ENCODE data around the gene GCFC2. TPM values are rescaled to one million over a fixed set of nuclear protein-coding genes. Genes with fewer than 3 reads are reported as not detected.
"Not testable (repeated sequence)": the region's sequence is repeated elsewhere in the genome, so short reads cannot be mapped to it uniquely, and the experiment has no call there.

The GCFC2 gene
- total RNA-seq, 1 donor from 2014 or later = 27.0 TPM

DNA sequence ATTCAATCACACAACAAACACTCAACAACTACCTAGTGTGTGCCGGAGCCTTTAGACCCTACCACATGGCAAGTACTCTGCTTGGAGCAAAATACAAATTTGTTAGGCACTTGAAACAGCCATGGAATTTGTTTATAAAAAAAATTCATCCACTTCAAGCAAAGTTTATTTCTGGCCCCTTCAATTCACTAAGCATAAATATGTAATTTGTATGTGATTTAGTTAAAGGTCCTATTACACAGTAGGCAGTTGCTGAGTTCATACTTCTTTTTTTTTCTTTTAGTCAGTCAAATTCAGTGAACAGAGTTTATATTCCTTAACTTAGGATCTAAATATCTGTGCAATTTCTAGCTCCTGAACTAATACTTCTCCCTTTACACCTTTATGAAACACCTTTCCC lies 22.5 kb downstream of the GCFC2 start:
- ATAC-seq (no peak), DNase-seq (ENCODE audit: low spot score) (no peak)
- intact Hi-C loops (cut with DNase I) = loop anchor here (10.0 kb wide), 1 partner anchor 1287 kb away; no protein-coding TSS in a partner anchor

DNA sequence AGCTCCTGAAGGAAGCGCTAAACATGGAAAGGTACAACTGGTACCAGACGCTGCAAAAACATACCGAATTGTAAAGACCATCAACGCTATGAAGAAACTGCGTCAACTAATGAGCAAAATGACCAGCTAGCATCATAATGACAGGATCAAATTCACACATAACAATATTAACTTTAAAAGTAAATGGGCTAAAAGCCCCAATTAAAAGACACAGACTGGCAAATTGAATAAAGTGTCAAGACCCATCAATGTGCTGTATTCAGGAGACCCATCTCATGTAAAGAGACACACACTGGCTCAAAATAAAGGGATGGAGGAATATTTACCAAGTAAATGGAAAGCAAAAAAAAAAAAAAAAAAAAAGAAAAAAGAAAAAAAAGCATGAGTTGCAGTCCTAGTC lies 27.3 kb downstream of the GCFC2 start:
- intact Hi-C loops (cut with DNase I) = loop anchor here (10.0 kb wide), 1 partner anchor 1291 kb away; no protein-coding TSS in a partner anchor
- not testable (repeated sequence) for ATAC-seq; DNase-seq (ENCODE audit: low spot score)

DNA sequence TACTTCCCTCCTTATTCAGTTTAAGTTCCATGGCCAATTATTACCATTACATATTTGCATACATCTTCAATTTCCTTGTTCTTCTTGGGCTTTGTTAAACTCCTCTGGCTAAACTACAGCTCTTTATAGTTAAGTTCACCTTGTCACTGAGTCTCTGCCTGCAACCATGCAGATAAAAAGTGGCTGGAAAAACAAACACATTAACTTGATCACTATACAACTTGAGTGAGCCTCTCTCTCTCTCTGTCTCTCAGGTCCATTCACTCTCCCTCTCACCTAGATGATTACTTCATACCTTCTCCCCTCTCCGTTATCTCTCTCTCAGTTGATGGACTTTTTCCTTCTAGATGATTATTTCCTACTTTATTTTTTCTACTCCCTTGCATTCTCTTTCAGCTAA lies 30.3 kb downstream of the GCFC2 start:
- DNase-seq (ENCODE audit: low spot score) (no peak), ATAC-seq (no peak)
- intact Hi-C loops (cut with DNase I) = loop anchor here (10.0 kb wide), 1 partner anchor 1294 kb away; no protein-coding TSS in a partner anchor

DNA sequence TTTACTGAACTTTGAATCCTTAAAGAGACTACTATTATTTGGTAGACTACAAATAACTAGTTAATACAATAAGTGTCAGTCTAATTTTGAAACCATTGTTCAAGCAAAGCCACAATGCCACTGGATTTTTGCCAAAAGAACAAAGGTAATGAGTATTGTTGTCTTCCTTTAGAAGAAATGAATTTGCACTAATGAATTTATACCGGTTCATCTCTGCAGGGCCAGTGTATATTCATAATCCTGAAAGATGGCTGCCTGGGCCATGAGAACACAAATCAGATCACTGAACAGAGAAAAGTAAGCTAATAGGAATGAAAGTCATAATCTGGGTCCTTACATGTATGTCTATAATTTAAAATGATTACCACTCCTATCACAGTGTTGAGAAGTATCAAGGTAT lies 31.2 kb downstream of the GCFC2 start:
- intact Hi-C loops (cut with DNase I) = no loop called here
- DNase-seq (ENCODE audit: low spot score) (no peak), ATAC-seq (no peak)

DNA sequence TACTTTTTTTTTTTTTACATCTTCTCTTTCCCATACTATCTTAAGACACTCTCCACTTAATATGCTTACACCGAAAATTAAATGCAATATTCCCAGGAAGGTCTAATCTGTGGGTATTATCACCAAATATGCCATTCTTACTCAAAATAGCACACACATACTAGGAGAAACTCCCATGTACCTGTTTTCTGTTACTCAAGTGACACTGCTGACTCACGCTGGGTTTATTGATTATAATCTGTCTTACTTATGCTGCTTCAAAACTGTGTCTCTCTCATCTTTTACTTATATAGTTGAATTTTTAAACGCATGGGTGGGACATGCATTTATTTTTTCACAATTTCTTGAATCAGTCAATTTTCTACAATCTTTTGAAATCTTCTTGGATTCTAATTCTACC lies 34.3 kb downstream of the GCFC2 start:
- DNase-seq (ENCODE audit: low spot score) (no peak), ATAC-seq (no peak)
- intact Hi-C loops (cut with DNase I) = no loop called here

DNA sequence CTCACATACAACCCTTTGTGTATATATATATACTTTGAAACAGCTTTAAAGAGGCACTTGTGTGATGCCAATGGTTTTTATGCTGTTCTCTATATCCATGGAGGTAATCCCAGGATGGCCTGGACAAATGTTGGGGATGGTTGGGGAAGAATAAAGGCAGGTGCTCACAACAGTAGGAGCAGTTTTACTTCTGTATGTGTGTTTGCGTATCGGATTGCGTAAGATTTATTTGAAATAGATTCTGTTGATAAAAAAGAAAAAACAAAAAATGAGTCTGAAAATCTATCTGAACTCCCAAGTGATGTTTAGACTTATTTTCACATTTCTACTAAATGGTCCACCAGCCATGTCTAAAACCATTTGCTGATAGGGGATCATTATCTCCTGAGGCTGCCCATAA lies 34.8 kb downstream of the GCFC2 start:
- intact Hi-C loops (cut with DNase I) = no loop called here
- DNase-seq (ENCODE audit: low spot score) = no peak
- no peak for ATAC-seq

DNA sequence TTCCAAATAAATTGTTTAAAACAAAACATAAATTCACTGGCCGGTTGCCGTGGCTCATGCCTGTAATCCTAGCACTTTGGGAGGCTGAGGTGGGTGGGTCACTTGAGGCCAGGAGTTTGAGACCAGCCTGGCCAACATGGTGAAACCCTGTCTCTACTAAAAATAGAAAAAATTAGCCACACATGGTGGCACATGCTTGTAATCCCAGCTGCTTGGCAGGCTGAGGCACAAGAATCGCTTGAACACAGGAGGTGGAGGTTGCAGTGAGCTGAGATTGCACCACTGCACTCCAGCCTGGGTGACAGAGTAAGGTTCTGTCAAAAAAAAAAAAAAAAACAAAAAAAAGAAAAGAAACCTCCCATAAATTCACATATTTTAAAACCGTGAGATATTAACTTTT lies 35.3 kb downstream of the GCFC2 start:
- DNase-seq (ENCODE audit: low spot score); ATAC-seq; intact Hi-C loops (cut with DNase I): not testable (repeated sequence)

DNA sequence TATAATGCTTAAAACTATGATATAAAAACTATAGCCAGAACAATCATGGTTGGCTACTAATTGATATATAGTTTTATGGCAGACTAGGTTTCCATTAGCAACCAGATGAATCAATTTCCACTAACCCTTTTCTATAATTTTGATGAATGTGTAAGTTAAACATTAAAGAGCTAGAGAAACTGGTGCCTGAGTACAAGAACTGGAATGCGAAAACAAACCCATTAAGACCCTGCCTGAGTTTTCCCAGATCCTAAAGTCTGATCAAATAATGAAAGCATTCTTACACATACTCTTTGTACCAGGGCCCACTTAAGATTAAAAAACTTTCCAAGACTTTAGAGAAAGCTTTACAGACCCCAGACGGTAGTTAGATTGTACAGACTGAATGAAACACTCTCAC lies 42.8 kb downstream of the GCFC2 start:
- DNase-seq (ENCODE audit: low spot score) (no peak), ATAC-seq (no peak)
- intact Hi-C loops (cut with DNase I) = no loop called here

DNA sequence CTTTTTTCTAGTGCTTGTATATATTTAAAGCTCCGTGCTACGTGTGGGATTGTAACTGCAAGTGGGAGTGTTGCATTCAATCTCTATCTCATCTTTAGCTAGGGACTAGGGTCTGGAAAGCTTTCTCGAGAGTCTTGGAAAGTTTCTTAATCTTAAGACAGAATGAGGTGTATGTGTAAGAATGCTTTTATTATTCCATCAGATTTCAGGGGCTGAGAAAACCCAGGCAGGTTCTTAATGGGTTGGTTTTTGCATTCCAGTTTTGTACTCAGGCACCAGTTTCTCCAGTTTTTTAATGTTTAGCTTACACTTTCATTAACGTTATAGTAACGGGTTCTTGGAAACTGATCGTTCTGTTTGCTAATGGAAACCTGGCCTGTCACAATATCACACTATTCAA lies 43.8 kb downstream of the GCFC2 start:
- intact Hi-C loops (cut with DNase I) = no loop called here
- no peak for DNase-seq (ENCODE audit: low spot score)
- no peak for ATAC-seq

DNA sequence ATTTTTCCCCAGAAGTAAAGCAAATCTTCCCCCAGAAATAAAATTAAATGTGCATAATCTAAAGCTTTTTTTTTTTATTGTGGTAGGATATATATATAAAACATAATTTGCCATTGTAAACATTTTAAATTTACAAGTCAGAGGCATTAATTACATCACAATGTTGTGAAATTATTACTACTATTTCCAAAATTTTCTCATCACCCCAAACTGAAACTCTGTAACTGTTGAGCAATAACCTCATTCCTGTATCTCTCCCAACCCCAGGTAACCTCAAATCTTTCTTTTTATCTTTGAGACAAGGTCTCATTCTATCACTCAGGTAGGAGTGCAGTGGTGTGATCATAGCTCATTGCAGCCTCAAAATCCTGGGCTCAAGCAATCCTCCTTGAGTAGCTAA lies 52.9 kb downstream of the GCFC2 start:
- no peak for DNase-seq (ENCODE audit: low spot score)
- intact Hi-C loops (cut with DNase I) = no loop called here
- ATAC-seq = no peak

DNA sequence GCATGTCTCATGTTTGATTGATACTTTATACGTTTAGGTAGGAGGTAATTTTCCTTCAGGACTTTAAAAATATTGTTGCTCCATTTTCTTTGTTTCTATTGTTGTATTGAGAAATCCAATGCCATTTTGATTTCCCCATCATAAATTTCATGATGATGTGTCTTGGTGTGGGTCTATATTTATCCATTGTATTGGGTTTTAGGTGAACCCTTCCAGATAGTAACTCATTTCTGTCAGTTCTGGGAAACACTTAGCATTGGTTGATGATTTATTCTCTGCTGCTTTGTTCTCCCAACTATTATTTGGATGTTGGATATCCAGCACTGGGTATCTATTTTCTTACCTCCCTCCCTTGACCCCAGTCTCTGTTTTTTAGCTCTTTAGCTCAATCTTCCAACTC lies 54.2 kb downstream of the GCFC2 start:
- ATAC-seq (no peak), DNase-seq (ENCODE audit: low spot score) (no peak)
- intact Hi-C loops (cut with DNase I) = no loop called here

DNA sequence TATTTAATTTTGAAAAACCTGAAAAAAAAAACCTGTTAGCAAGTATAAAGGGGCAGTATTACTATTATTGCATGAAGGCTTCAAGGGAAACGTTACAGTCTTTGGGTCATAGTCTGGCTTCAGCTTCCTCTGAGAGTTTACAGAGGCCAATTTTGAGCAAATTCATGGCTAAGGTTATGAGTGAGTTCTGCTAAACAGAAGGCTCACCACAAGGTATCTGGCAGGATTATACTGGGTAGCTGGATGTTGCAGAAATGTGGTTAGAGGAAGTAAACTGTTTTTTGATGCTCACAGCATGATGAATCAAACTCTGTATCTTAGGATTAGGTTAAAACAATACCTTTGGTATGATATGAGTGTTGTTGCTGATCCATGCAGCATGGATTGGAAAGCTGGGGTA lies 54.9 kb downstream of the GCFC2 start:
- ATAC-seq = no peak
- intact Hi-C loops (cut with DNase I) = no loop called here
- no peak for DNase-seq (ENCODE audit: low spot score)

DNA sequence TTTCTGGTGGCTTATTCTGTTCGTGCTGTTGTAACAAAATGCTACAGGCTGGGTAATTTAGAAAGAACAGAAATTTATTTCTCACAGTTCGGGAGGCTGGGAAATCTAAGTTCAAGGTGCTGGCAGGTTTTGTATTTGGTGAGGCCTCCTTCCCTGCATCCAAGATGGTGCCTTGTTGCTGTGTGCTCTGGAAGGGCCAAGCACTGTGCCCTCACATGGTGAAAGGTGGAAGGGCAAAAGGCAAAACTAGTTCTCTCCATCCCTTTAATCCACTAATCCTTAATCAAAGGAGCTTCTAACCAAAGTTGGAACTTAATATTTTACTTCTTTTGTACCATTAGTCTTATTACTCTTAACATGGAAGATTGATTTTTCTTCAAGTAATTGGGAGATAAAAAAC lies 56.7 kb downstream of the GCFC2 start:
- no peak for ATAC-seq
- no peak for DNase-seq (ENCODE audit: low spot score)
- intact Hi-C loops (cut with DNase I) = no loop called here

DNA sequence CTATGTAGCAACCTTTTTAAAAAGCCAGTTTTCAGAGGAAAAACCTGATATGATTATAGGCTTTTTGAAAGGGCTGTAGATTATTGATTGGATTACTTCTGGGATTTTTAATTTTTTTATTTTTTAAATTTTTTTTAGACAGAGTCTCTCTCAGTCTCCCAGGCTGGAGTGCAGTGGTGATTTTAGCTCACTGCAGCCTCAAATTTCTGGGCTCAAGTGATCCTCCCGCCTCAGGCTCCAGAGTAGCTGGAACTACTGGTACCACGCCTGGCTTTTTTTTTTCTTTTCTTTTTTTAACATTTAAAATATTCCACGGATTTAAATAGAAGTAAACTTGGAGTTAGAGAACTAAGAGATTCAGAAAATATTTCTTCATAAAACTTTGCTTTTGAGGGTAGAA lies 62.9 kb downstream of the GCFC2 start:
- intact Hi-C loops (cut with DNase I) = no loop called here
- DNase-seq (ENCODE audit: low spot score) (no peak), ATAC-seq (no peak)

DNA sequence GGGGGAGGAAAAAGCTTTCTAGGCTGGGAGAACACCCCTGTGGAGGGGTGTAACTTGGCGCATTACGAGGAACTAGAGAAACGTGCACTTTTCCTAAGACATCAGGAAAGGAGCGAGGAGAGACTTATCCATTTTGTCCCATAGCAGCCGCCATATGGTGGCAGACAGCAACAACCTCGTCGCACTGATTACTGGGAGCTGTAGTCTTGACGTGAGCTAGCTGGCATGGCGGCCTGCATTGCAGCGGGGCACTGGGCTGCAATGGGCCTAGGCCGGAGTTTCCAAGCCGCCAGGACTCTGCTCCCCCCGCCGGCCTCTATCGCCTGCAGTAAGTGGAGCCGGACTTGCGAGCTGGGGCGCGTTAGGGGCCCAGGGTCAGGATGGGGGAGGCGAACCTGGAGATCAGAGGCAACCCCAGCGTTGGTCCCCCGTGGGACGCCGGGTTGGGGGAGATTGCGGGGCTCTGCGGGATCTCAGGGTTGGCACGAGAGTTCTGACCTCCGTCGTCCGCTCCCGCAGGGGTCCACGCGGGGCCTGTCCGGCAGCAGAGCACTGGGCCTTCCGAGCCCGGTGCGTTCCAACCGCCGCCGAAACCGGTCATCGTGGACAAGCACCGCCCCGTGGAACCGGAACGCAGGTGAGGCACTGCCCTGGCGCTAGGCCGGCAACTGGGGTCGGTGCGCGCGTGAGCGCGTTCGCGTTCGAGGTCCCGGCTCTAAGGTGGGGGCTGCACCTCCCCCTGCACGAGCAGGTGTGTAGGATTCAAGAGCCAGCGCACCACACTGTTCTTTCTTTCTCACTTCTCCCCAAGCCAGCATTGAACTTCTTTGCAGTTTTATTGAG lies 63.9 kb downstream of the GCFC2 start, which contains the start of gene MRPL19:
Gene MRPL19 (plus strand): TSS at position 201 of the 843 bp plus-strand sequence. CDS start 25 bp downstream, at position 226.
- peak; percentile 99 for ATAC-seq
- intact Hi-C loops (cut with DNase I) = no loop called here
- DNase-seq (ENCODE audit: low spot score) = peak; percentile 88

DNA sequence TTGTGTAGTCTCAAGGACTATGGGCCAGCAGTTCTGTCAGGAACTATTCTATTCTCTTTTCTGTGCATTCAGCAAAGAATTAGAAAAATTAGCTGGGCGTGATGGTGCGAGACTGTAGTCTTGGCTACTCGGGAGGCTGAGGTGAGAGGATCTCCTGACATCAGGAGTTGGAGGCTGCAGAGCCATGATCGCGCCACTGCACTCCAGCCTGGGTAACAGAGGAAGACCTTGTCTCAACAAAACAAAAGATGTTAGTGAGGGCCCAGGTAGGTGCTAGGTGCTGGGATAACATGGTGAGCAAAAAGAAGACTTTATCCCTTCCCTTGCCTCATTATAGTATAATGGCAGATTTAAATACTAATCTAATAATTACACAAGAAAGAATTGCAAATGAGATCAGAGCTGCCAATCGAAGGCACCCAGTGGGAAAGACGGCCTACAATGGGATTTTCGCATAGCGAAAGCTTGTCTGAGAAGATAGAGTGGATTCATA lies 64.6 kb downstream of the GCFC2 start:
- ATAC-seq = no peak
- DNase-seq (ENCODE audit: low spot score) = no peak
- intact Hi-C loops (cut with DNase I) = no loop called here

DNA sequence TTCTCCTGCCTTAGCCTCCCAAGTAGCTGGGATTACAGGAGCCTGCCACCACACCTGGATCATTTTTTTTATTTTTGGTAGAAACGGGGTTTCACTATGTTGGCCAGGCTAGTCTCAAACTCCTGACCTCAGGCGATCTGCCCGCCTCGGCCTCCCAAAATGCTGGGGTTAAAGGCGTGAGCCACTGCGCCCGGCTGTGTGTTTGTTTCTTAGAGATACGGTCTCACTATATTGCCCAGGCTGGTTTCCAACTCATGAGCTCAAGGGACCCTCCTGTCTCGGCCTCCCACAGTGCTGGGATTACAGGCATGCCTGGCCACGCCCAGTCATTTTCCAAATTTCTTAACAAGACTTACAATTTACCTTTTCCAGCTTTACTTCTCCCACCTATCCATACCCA lies 65.1 kb downstream of the GCFC2 start:
- DNase-seq (ENCODE audit: low spot score) (no peak), ATAC-seq (no peak)
- intact Hi-C loops (cut with DNase I) = no loop called here

DNA sequence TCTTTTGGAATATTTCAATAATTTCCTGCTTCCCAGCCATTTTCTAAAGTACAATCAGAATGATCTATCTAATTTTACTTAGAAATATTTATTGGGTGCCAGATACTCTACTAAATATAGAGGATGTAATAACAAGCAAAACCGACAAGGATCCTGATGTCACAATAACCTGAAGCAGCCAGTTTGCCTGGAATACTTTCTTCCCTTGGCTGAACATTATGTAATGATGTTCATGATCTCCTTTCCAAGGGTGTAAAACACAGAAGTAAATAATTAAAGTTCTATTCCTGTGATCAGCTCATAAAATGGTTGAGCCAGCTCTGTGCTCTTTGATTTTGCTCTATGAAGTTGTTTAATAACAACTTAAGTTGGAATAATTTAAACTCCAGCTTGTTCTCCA lies 66.7 kb downstream of the GCFC2 start:
- intact Hi-C loops (cut with DNase I) = no loop called here
- ATAC-seq = no peak

DNA sequence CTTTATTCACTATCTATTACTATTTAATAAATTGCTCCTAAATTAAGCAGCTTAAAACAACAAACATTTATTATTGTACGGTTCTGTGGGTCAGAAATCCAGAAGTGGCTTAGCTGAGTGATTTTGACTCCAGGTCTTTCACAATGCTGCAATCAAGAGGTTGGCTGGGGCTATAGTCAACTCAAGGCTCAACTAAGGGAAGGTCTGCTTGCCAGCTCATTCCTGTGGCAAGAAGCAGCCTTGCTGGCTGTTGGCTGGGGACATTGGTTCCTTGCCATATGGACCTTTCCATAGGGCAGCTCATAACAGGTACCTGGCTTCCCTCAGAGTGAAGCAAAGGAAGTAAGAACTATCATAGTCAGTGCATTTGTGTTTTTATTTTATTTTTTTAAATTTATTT lies 69.1 kb downstream of the GCFC2 start:
- peak; percentile 76 for ATAC-seq
- intact Hi-C loops (cut with DNase I) = no loop called here
- DNase-seq (ENCODE audit: low spot score) = no peak

More for the DNA sequence above, 66.7 kb downstream of the GCFC2 start:
- no peak for DNase-seq (ENCODE audit: low spot score)

DNA sequence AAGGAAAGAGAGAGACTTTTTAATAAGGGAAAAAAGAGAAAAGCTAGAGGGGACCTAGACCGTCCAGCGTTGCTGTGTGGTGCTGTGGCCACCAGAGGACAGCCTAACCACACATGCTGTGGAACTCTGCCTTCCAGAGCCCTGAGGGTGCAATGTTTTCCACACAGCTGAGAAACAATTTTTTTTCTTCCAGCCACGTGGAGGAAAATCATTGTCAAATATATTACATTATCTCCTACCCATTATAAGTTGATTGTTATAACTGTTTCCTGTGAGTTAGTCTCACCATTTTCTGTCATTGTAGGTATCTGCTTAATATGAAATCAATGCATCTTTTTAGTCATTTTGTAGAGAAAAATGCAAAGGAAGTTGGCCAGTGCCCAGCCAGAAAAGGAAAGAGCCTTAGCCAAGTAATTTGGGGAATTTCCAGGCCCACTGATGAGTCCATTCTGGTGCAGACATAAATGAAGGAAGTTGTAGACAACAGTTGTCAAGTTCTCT lies 70.0 kb downstream of the GCFC2 start:
- intact Hi-C loops (cut with DNase I) = no loop called here
- DNase-seq (ENCODE audit: low spot score) = peak; percentile 84
- ATAC-seq = peak; percentile 97

Data from sciatic nerve (tissue), 2 donors.